Bone marrow (tissue), 2 donors: ENCODE data around the gene ARHGAP6.
"Not testable (repeated sequence)": the region's sequence is repeated elsewhere in the genome, so short reads cannot be mapped to it uniquely, and the experiment has no call there.

Experiments used
- DNase-seq, 2 donors: peaks; one replicate each; lab custom pipeline; 2025; lab: John Stamatoyannopoulos, UW

Gene ARHGAP6

GRCh38 chrX:11399489-11400094, 266.1 kb downstream of the ARHGAP6 start:
- no peak for DNase-seq

DNA sequence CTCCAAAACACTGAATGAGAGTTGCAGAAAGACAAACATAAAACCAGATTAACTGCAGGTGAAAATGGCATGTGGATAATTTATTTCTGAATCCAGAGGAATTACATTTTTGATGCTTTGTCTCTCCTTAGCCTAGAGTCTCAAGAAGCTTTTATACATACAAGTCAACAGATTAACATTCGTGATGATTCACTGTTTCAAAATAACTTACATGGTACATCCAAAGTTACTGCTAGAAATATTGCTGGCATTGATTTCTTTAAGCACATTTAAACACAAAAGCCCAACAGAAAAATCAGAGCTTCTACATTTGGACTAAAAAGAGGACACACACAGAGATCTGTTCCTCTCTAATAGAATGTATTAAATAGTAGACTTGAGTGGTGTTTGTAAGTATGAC, 266.9 kb downstream of the ARHGAP6 start:
- DNase-seq, result no peak

DNA sequence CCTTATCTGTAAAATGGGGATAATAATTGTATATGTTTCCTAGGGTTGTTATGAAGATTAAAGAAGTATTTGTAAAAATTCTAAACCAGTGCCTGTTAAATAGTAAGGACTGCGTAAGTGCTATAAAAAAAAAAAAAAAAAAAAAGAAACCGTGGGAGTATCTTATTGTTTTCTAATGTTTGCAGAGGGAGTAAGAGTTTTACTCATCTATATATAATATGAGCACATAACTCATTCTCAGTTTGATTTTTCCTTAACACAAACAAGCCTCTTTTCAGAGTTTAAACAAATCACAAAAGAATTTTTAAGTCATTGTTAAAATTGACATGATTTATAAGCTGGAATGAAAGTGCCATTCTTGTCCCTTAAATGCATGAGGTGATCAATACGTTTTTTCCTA, 267.6 kb downstream of the ARHGAP6 start:
- no peak for DNase-seq

GRCh38 chrX:11397680-11398079, 268.0 kb downstream of the ARHGAP6 start:
- DNase-seq, result no peak

DNA sequence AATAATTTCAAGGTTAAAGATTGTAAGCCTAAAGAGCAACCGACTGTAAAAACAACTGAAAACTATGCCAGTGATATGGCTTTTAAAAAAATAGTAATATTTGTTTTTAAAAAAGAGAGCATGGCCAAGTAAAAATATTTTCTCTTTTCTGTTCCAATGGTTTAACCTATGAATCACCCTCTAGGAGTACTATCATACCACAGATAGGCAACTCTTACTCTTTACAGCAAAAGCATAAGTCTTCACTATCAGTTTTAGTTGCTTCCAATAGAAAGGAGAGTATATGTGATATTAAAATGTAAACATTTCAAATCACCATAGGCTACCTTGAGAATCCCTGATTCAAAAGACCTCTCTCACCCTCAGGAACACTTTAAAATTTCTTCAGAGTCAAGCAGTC, 269.9 kb downstream of the ARHGAP6 start:
- no peak for DNase-seq

GRCh38 chrX:11393949-11394654, 271.6 kb downstream of the ARHGAP6 start:
- DNase-seq, result no peak

GRCh38 chrX:11386812-11387211, 278.9 kb downstream of the ARHGAP6 start:
- DNase-seq, result no peak

- no peak for DNase-seq
These were observed 279.7 kb downstream of the ARHGAP6 start for GRCh38 chrX:11386001-11386523.

DNA sequence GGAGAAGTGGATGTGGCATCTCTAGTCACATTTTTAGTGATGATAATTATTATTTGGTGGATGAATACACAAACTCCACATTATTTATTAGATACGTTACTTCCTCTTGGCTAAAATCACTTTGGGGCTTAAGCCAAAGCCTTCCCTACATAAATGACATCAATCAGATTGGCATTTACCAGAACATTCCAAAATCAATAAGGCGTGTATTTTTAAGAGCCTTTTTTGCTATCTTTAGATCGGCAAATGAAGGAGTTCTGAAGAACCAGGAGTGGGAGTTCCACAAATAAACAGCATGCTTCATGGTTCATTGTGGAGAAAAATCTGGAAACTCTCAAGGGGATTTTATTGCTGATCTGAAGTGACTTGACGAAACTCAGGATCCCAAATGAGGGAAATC, 282.8 kb downstream of the ARHGAP6 start:
- no peak for DNase-seq

- DNase-seq, result no peak
These were observed 284.3 kb downstream of the ARHGAP6 start for GRCh38 chrX:11381464-11381863.

DNA sequence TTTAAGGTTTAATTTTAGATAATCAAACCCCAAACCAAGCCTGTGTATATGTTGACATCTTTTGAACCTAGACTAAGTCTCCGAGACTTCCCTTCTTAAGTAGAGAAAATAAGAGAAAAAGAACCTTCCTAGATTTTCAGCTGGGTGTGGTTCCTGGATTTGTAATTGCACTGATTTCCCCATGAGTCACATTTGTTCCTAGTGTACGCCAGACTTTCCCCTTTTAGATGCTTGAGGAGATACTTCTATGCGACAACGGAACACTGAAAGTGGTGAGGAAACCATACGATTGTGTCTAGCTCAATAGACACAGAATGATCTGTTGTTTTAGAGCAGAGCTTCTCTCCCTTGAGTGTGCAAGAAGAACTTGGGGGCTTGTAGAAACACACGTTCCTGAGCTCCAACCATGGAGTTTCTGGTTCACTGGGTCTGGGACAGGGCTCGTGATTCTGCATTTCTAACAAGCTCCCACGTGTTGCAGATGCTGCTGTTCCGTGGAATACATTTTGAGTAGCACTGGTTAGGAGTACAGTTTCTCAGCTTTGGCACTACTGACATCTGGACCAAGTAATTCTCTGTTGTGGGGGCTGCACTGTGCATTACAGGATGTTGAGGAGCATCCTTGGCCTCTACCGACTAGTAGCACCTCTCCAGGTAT, 285.4 kb downstream of the ARHGAP6 start:
- no peak for DNase-seq

- no peak for DNase-seq
These were observed 289.6 kb downstream of the ARHGAP6 start for GRCh38 chrX:11376163-11376562.

DNA sequence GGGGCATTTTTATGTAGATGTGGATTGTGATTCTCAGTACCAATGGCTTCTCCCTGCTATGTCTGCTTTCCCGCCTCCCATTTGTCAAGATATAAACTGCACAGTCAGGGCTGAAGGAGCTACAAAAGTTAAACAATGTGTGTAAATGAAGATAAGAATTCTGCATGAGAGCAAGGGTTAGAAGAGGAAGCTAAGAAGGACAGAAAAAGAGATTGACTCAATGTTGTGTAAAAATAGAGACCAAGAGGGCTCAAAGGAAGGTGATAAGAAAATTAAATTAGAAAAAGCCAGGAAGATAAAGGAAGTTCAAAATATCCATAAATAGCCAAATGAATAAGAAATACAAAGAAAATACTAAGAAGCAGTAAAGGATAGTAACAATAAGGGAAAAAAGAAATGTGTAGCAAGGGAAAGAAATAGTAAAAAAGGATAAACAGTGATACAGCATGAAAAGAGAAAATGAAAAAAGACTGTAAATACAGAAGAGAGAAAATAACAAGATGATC, 290.1 kb downstream of the ARHGAP6 start:
- no peak for DNase-seq

GRCh38 chrX:11374570-11374969, 291.1 kb downstream of the ARHGAP6 start:
- DNase-seq, result no peak

DNA sequence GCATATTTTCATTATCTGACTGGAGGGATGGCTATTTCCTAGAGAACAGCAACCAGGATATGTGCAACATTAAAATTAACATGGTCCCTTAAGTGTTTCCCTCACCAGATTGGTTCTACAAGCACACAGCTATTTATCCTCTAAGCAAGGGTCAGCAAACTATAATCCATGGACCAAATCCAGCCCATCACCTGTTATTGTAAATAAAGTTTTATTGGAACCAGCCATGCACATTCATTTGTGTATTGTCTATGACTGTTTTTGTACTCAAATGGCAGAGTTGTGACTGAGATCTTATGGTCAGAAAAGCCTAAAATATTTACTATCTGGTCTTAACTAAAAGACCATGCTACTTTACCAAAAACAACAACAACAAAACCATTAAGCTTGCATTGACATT, 294.6 kb downstream of the ARHGAP6 start:
- DNase-seq, result no peak

- no peak for DNase-seq
These were observed 297.9 kb downstream of the ARHGAP6 start for GRCh38 chrX:11367609-11368430.

- DNase-seq, result no peak
These were observed 298.6 kb downstream of the ARHGAP6 start for GRCh38 chrX:11366998-11367595.

- no peak for DNase-seq
These were observed 300.3 kb downstream of the ARHGAP6 start for GRCh38 chrX:11365426-11365825.

DNA sequence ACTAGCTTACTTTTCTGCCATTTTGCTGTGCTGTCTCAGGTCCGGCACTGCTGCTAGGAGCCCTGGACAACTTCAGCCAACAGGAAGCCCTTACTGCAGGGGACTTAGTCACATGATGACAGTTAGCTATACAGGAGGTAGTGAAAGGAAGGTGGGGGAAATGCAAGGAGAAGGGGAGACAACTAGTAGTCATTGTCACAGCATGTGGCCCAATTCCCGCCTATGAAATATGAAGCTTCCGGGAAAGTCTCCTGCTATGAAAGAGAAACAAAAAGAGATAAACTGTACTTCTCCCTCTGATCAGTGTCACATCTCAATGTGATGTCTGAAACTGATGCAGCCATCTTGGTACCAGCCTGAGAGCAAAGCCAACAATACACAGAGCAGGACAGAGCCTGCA, 300.9 kb downstream of the ARHGAP6 start:
- DNase-seq, result no peak

- not testable (repeated sequence) for DNase-seq
These were observed 301.9 kb downstream of the ARHGAP6 start for GRCh38 chrX:11363825-11364224.

GRCh38 chrX:11363069-11363594, 302.6 kb downstream of the ARHGAP6 start:
- no peak for DNase-seq
